Bronchial epithelial cell (primary cell): ENCODE measurements around the gene PKIB. TPM values are rescaled to one million over a fixed set of nuclear protein-coding genes. Genes with fewer than 3 reads are reported as not detected.

Experiments
- DNase-seq: peaks from one replicate; pipeline ENCODE4 v3.0.0-alpha.2; 2010; ENCODE audit warnings: low read depth
- FAIRE-seq: peaks from 2 replicates; lab custom pipeline; 2011; peaks lifted over from hg19 to GRCh38; lab: Jason Lieb, UNC
- H3K27me3 ChIP-seq: 2 replicates; pipeline ENCODE4 v1.5.1; 2011; ENCODE audit warnings: low read length; ENCODE audit not compliant: control insufficient read depth, insufficient read depth
- H3K36me3 ChIP-seq: 2 replicates; pipeline ENCODE4 v1.5.1; 2011; ENCODE audit warnings: low read length; ENCODE audit not compliant: control insufficient read depth, insufficient read depth
- H3K4me3 ChIP-seq: 2 replicates; pipeline ENCODE4 v1.5.1; 2011; ENCODE audit warnings: mild to moderate bottlenecking, low read depth, low read length, control low read depth
- CTCF ChIP-seq: IDR thresholded peaks from 2 replicates; pipeline ENCODE4 v1.5.1; 2011; ENCODE audit warnings: mild to moderate bottlenecking, moderate library complexity, low read length, control low read depth, inconsistent platforms; ENCODE audit not compliant: insufficient read depth, severe bottlenecking
- total RNA-seq: library from RNA; depleted of rRNA; stranded (reverse); fragments of >200 nt; gene quantifications from 2 replicates; pipeline ENCODE4 v1.2.1, GENCODE V29; 2014

Gene PKIB
- total RNA-seq, 1 donor from 2014 or later: 3.9 TPM

- no peak for FAIRE-seq
- Histone ChIP-seq H3K27me3 (no peaks in the 10 kb centered on the region), H3K4me3 (no peak overlapping the region), H3K36me3 (no peaks in the 10 kb centered on the region)
- DNase-seq: no peak
- no peak for TF ChIP-seq CTCF
These were observed 105.5 kb downstream of the PKIB start for GRCh38 chr6:122715725-122716124.

GRCh38 chr6:122717350-122717749 lies 107.1 kb downstream of the PKIB start:
- Histone ChIP-seq H3K4me3 (no peak overlapping the region), H3K27me3 (no peaks in the 10 kb centered on the region), H3K36me3 (no peaks in the 10 kb centered on the region)
- FAIRE-seq (no peak), DNase-seq (no peak)
- no peak for TF ChIP-seq CTCF

GRCh38 chr6:122718616-122719015 lies 108.4 kb downstream of the PKIB start:
- TF ChIP-seq CTCF: no peak
- FAIRE-seq: no peak
- H3K27me3 ChIP-seq: no peaks in the 10 kb centered on the region
- H3K4me3 ChIP-seq: no peak overlapping the region
- DNase-seq: no peak
- H3K36me3 ChIP-seq: no peaks in the 10 kb centered on the region

GRCh38 chr6:122719176-122719575 lies 109.0 kb downstream of the PKIB start:
- DNase-seq (no peak), FAIRE-seq (no peak)
- no peak overlapping the region for H3K4me3 ChIP-seq
- H3K36me3 ChIP-seq: no peaks in the 10 kb centered on the region
- no peak for TF ChIP-seq CTCF
- H3K27me3 ChIP-seq: no peaks in the 10 kb centered on the region

GRCh38 chr6:122722746-122723145 lies 112.5 kb downstream of the PKIB start:
- Histone ChIP-seq H3K4me3 (no peak overlapping the region), H3K36me3 (no peaks in the 10 kb centered on the region), H3K27me3 (no peaks in the 10 kb centered on the region)
- TF ChIP-seq CTCF: no peak
- DNase-seq: peak; percentile 40
- FAIRE-seq: no peak

GRCh38 chr6:122726649-122727048 lies 116.4 kb downstream of the PKIB start:
- DNase-seq: peak; percentile 42
- Histone ChIP-seq H3K4me3 (no peak overlapping the region), H3K36me3 (no peaks in the 10 kb centered on the region), H3K27me3 (no peaks in the 10 kb centered on the region)
- no peak for FAIRE-seq
- TF ChIP-seq CTCF: peak; percentile 63
